Activated T-cell treated with anti-CD3 and anti-CD28 coated beads for 1 hour (primary cell): Measurements from ENCODE around the gene SMIM22.

Experiments
- DNase-seq: peaks from one replicate; pipeline ENCODE4 v3.0.0-alpha.2; 2020; ENCODE audit warnings: low read depth

The SMIM22 gene, protein sequence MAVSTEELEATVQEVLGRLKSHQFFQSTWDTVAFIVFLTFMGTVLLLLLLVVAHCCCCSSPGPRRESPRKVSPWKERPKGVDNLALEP

DNA sequence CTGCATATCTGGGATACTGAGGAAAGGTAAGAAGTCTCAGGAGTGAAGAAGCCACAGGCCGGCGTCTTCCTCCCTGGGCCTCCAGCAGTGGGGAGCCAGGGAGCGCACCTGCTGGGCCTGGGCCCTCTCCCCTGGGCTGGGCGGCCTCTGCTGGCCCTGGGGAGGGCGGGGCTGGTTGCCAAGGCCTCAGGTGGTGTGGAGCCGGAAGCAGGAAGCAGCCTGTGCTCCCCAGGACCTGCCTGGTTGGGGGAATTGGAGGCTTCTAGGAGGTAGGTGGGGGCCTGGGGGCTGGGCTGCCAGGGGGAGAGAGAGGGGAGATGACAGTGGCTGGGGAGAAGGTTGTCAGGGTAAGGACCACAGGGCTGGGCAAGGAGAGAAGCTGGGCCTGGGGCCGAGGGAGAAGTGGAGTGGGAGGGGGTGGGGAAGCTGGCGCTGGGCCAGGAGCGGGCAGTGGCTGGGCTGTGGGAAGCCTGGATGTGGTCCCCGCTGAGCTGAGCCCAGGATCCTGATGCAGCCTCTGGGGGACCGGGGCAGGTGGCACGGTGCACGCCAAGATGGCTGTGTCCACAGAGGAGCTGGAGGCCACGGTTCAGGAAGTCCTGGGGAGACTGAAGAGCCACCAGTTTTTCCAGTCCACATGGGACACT lies at the start of gene SMIM22:
Gene SMIM22, plus strand, starts transcription at position 189 of the 647 bp plus-strand sequence. Its CDS starts 366 bp downstream, at position 555.
- DNase-seq, result no peak

DNA sequence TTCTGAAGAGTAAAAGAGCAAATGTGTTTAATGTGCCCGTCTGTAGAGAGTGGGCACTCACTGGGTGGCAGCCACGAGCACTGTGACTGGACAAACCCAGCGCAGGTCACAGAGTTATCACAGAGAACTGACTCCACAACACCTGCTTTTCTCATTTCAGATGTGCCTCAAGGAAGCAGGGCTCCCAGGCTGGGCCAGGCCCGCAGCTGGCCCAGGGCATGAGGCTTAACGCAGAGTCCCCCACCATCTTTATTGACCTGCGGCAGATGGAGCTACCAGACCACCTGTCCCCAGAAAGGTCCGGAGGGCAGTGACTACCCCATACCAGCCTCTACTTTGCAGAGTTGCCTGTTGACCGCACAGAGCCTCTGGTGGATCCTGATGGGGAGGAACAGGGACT lies 49.0 kb upstream of the SMIM22 start:
- no peak for DNase-seq

DNA sequence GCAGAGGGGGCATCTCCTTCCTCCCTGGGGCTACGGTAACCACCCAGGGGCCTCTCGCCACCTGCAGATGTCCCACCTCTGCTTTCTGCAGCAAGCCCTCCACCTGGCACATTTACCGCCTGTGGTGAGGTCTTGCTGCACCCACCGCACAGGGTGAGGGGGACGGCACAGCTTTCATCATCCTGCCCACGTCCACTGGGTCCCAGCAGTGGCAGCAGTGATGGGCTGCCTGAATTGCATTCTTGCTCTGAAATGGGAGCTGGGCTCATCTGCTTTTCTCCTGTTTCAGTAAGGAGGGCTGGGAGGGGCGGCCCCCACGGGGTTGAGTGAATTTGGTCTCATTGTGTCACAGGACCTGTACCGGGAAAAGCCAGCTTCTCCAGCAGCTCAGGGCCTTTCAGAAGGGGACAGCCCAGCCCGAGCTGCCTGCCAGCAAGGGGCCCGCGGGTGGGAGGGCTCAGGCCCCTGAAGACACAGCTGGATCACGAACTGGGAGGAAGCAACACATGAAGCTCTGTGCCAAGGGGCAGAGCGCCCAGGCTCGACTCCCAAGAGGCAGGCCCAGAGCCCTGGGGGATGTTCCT lies 48.1 kb upstream of the SMIM22 start:
- DNase-seq, result no peak

DNA sequence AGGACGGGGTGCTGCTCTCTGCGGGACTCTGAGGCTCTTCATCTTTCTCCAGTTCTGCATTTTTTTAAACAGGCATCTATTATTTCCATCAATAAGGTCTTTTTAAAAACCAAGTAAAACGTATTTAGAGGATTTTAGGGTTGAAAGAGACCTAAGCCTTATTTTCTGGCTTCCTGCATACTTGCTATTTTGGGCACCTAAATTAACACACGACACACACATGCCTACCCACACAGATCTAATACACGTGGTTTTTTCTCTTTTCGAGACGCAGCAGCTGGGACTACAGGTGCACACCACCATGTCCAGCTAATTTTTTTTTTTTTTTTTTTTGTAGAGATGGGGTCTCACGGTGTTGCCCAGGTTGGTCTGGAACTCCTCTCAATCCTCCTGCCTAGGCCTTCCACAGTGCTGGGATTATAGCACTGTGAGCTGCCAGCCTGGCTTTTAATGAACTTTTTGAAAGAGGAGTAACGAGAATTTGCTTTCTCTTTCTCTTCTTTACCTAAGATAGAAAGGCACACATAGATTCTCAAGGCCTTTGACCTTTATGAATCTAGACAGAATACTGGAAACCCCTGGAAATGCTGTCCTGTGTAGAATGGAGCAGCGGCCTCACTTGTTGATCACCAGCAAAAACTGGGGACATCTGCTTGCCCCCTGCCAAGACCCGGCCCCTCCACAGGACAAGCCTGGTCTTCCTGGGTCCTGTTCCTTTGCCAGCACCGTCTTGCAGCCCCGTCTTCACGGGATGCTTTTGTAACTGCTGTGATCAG lies 47.1 kb upstream of the SMIM22 start:
- DNase-seq, result no peak

DNA sequence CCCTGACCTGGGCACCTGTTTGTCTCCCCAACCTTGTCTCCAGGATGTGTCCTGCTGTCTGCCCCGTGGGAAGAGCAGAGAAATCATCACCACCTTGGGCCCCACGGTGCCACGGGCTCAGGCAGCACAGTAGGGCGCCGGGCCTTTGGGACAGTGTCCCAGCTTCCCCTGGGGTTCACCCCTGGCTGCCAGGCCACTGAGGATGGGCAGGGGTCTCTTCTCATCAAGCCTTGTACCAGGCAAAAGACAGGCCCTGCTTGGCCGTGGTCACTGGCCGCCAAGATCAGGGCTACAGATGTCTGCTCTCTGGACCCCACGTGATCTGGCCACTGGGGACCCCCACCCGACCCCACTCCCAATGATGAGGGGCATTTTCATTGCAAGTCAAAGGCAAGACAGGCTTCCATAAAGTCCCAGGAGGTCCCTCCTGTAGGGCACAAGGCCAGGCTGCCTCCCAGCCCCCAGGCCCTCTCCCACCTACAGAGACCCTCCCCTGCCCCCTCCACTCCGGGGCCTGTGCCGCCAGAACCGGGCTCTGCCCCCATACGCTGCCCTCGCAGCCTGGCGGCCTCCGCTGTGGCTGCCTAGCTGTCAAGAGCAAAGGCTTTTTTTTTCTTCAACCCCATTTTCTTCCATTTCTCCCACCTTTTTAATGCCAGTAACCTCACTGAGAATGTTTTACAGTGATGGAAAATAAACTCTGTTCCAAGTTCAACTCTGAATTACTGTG lies 46.3 kb upstream of the SMIM22 start:
- no peak for DNase-seq

DNA sequence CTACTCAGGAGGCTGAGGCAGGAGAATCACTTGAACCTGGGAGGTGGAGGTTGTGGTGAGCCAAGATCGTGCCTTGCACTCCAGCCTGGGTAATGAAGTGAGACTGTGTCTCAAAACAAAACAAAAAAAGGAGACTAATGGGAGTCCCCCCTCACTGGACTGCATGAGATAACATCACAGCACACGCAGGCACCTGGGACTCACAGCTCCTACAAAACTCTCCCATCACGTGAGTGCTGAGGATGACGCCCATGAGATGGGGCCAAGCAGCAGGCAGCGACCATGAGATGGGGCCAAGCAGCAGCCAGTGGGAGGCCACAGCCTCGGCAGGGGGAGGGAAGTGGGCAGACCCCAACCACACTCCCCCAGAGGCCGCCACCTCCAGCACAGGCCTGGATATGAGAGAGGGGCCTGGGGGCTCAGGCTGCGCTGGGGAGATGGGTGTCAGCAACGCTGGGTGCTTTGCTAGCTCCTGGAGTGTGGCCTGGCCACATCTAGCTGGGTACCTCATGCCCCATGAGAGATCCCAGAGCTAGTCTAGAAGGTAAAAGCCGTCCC lies 45.4 kb upstream of the SMIM22 start:
- no peak for DNase-seq

DNA sequence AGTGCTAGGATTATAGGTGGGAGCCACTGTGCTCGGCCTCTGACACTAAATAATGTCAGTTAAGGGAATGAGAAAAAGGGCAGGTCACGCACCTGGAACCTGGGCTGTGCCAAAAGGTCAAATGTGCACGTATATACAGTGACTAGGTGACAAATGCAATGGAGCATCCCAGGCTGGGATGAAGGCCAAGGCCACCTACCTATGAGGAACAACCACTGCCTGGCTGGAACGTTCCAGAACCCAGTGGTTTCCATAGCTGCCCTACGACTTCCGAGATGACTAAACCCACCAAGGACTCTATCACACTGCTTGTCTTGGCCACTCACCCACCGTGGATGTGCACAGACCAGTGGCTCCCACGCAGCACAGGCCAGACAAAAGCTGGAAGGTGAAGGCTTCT lies 44.3 kb upstream of the SMIM22 start:
- DNase-seq, result no peak

DNA sequence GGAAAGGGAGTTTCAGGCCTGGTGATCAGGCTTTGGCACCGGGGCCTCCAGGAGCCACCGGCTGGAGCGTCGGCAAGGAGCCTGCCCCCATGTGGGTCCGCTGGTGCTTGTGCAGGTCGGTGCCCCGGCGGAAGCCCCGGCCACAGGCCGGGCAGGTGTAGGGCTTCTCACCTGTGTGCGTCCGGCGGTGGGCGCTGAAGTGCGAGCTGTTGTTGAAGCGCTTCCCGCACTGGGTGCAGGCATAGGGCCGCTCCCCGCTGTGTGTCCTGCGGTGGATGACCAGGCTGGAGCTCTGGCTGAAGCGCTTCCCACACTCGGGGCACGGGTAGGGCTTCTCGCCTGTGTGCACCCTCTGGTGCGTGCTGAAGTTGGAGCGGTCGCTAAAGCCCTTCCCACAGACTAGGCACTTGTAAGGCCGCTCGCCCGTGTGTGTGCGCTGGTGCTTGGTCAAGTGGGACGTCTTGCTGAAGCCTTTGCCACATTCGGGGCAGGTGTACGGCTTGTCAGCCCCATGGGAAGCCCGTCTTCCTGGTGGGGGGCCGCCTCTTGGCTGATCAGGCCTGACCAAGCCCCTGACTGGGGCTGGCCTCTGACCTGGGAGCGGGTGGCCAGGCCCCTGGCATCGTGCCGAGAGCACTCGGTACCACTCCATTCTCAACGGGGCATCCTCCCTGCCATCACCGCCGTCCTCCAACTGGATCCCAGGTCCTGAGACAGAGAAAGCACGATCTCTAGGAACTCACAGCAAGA lies 42.6 kb upstream of the SMIM22 start:
- DNase-seq, result no peak

DNA sequence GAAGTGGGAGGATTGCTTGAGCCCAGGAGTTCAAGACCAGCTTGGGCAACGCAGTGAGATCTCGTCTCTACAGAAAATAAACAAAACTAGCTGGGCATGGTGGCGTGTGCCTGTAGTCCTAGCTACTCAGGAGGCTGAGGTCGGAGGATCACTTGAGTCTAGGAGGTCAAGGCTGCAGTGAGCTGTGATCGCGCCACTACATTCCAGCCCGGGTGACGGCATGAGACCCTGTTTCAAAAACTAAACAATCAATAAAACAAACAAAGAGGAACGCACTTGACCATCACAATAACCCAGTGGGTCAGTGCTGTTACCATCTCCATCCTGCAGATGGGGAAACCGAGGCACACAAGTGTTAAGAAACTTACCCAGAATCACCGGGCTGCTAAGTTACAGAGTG lies 41.9 kb upstream of the SMIM22 start:
- no peak for DNase-seq

DNA sequence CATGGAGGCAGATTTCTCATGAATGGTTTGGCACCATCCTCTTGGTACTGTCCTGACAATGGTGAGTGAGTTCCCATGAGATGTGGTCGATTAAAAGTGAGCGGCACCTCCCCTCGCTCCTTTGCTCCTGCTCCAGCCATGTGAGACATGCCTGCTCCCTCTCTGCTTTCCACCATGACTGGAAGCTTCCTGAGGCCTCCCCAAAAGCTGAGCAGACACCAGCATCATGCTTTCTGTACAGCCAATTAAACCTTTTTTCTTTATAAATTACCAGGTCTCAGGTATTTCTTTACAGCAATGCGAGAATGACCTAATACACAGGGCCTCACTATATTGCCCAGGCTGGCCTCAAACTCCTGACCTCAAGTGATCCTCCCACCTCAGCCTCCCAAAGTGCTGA lies 40.3 kb upstream of the SMIM22 start:
- no peak for DNase-seq

DNA sequence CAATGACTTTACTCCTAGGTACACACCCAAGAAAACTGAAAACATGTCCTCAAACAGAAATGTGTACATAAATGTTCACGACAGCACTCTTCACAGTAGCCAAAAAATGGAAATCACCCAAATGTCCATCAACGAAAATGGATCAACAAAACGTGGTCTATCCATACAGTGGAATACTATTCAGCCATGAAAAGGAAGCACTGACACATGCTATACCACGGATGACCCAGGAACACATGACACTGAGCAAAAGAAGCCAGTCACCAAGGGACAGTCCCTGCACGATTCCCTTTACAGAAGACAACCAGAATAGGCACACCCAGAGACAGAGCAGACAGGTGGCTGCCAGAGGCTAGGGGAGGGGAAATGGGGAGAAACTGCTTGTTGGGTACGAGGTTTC lies 39.5 kb upstream of the SMIM22 start:
- no peak for DNase-seq

DNA sequence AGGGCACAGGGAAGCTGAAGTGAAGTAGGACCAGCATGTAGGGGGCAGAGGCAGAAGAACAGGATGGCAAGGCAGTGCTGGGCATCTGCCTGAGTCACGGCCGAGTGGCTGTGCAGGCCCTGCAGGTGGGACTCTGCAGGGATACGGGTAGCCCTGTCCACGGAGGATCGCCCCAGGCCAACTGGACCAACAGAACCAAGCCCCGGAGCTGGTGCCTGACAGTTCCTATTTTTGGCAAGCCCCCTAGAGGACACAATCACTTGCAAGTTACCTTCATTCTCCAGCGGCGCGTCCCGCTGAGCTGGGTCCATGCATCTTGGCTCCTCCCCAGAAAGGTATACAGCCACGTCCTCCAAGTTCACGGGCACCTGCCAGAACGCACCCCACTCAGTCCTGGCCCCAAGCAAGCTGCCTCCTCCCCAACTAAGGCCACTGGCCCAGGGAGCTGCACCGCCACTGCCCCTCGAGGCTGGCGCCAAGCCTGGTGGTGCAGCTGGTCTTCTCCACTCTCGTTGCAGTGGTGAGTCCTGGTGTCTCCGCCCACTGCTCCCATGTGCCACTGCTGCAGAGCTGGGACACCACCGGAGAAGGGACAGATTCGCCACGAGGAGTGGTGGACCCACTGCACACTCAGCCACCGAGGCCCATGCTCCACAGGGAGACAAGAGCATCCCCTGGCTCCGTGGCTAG lies 34.8 kb upstream of the SMIM22 start:
- no peak for DNase-seq

DNA sequence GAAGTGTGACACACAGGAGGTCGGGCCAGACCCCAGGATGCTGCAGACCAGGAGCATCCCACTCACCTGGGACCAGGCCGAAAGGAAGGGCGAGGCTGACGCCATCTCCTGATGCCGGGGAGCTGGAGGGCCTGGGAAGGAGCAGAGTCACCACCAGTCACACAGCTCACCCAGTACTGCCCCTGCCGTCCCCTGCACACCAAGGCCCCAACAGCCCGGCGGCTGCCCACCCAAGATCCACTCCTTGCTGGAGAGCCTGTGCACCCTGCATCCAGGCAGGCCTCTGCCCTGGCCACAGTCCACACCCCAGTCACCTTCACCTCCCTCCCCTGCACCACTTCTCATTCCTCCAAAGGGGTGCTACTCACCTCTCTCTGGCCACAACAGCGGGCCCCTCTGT lies 33.0 kb upstream of the SMIM22 start:
- no peak for DNase-seq

DNA sequence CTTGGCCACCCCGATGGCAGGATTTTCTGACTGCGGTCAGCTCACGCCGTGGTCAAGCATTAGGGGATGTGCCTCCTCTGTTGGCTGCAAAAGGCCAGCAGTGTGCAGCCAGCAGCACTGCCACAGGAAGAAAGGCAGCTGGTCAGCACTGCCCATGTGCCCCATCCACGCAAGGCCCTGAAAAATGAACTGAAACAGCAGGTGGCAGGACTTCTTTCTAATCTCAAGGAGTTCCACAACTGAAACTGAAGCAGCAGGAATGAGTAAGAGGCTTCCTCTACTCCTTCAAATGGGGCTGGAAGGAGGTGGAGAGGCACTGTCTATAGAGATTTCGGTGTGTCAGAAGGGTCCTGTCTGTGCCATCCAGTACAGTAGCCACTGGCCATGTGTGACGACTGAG lies 31.4 kb upstream of the SMIM22 start:
- DNase-seq, result no peak

DNA sequence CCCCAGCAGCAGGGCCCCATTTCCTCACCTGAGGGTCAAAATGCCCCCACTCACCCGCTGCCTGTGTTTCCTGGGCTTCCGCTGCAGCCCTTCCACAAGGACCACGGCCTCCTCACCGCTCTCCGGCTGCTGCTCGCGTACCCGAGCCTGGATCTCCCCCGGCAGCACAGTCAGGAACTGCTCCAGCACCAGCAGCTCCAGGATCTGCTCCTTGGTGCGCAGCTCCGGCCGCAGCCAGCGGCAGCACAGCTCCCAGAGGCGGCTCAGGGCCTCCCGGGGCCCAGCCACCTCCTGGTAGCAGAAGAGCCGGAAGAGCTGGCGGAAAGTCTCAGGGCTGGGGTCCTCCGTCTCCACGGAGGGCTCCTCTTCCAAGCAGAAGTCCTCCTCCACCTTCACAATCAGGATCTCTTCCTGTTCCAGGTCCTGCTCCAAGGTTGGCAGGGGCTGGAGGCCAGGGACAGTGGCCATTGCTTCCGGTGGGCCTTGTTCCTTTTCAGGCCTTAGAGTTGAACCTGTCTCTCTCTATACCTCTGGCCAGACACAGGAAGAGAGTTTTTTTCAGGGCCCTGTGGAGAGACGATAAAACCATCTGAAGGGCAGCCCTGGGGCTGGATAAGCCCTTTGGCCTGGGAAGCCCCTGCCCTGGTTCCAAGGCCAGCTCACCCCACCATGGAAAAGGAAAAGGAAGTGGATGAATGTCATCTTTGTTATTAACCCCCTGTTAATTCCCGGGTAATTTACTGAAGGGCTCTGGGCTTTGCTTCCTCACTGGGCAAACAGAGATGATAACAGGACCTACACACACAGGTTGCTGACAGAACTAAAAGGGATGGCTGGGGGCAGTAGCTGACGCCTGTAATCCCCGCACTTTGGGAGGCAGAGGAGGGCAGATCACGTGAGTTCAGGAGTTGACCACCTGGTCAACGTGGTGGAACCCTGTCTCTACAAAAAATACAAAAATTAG lies 29.4 kb upstream of the SMIM22 start:
- DNase-seq, result no peak

DNA sequence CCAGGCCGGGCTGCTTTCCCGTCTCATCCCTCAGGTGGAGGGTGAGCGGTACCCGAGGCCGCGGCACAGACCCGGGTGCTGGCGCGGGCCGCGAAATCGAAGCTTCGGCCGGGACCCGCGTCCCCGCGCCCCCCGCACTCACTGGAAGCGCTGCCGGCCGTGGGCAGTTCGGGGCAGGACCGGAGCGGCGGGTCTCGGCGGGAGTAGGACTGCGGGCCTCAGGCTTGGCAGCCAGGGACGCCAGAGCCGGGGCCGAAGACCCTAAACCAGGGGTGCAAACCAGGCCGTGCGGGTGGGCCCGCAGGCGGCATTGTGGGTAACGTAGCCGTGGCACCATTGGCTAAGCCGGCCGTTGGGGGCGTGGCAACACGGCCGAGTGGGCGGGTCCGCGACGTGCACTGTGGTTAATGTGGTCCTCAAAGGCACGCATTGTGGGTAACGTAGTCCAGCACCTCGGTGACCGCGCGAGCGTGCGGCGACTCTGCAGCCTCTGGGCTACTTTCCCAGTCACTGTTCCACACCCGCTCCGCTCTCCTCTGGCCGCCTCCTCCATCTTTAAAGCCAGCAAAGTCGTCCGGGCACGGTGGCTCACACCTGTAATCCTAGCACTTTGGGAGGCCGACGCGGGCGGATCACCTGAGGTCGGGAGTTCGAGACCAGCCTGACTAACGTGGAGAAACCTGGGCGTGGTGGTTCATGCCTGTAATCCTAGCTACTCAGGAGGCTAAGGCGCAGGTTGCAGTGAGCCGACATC lies 28.1 kb upstream of the SMIM22 start, which contains the start of gene ZNF500:
Gene ZNF500, minus strand, starts transcription at position 288 of the 754 bp plus-strand sequence. CDS start 1,184 bp downstream, outside the sequence.
- peak; percentile 97 for DNase-seq

DNA sequence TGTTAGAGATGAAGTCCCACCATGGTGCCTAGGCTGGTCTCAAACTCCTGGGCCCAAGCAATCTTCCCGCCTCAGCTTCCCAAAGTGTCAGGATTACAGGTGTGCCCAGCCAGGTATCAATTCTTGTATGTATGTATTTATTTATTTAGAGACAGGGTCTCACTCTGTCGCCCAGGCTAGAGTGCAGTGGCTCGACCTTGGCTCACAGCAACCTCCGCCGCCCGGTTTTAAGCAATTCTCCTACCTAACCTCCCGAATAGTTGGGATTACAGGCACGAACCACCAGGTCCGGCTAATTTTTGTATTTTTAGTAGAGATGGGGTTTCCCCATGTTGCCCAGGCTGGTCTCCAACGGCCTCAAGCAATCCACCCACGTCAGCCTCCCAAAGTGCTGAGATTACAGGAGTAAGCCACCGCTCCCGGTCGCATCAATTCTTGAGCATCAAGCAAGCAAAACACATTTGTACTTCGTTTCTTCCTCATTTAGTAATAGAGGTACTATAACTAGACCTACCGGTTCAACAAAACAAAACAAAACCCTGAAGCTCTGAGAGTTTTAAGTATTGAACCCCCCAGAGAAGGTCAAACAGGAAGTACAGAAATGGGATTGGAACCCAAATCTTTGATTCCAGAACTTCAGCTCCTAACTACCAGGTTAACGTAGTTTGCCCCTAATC lies 27.2 kb upstream of the SMIM22 start:
- DNase-seq, result no peak
